Nasal cavity respiratory epithelium epithelial cell of viscerocranial mucosa (primary cell): ENCODE results near the gene RAP1GAP2. TPM values are rescaled to one million over a fixed set of nuclear protein-coding genes. Genes with fewer than 3 reads are reported as not detected.

Experiments
- total RNA-seq: library from RNA; depleted of rRNA; stranded (reverse); fragments of >200 nt; gene quantifications from 2 replicates; pipeline ENCODE4 v1.2.3, GENCODE V29; 2014

Gene RAP1GAP2
- 15.7 TPM in 2 replicates for total RNA-seq

DNA sequence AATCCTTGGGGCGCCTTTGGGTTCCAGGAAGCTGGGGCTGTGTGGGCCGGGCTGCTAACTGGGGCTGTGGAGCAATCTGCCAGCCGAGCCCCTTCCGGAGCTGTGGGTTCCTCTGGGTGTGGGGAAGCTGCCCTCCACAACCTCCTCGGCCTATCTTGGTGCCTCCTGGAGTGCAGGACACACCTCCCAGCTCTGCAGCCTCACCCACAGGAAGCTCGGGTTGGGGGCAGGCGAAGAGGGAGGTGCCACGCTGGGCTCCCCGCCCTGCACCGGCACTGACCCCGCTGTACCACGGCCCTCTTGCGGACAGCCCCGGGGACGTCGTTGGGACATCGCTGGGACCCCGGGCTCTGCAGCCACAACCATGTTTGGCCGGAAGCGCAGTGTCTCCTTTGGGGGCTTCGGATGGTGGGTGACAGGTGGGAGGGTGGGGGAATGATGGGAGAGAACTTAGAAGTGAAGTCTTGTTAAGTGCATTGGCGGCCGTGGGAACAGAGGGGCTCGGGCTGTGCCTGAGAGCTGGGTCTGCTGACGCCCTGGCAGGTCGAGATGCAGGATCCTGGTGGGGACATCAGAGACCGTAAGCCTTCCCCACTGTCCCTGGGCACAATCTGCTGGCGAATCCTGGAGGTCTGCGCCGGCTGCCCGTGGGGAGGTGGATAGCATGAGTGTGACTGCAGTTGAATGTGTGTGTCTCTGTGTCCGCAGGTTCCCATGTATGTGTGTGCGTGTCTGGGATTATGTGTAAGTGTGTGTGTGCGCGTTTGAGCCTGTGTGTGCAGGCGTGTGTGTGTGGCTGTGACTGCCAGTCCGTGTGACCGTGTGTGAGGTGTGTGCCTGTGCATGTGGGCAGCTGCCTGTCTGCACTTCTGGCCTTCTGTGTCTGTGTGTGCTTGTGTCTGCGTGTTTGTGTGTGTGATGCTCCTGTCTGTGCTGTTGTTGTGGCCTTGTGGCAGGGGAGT lies at the start of gene RAP1GAP2:
Gene RAP1GAP2, plus strand, starts transcription at position 275 of the 962 bp plus-strand sequence. Its CDS starts 90 bp downstream, at position 365.

GRCh38 chr17:2749058-2749783 lies 47.0 kb upstream of the RAP1GAP2 start, which contains the start of gene CCDC92B:
TSS of gene CCDC92B (minus strand) at chr17:2749652. CDS start at chr17:2735145, 14,507 bp downstream.

DNA sequence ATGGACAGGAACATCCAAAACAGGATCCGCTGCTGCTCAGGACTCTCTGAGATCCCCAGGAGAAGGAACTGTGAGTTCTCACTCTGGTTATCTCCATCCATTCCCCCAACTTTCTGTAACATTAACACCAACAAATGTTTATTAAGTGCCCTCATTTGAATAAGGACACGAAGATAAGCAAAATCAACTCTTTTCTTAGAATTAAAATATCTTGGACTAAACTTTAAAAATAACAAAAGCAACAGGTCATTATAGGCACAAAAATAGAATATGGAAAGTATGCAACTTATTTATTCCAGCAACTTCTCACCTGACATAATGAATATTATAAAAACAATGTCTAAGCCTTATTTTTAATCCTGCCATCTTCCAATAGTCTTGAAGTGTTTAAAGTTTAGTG lies 267.3 kb downstream of the RAP1GAP2 start, which contains the start of gene OR1D5:
Gene OR1D5, minus strand, starts transcription at position 101 of the 400 bp plus-strand sequence. Its CDS starts 0 bp downstream, at position 101.

Other genes with a start within 250 kb of the RAP1GAP2 start
- gene PAFAH1B1, start 202.8 kb upstream of the RAP1GAP2 start, total RNA-seq = 129 and 179 TPM in 2 replicates
- gene CLUH, start 84.7 kb upstream of the RAP1GAP2 start, total RNA-seq = 57.1 and 115 TPM in 2 replicates
- gene CCDC92B, start 46.8 kb upstream of the RAP1GAP2 start, total RNA-seq = not detected in 2 replicates